Cardiac septum (tissue), 1 donor: ENCODE measurements around the gene UNC13C. TPM values are rescaled to one million over a fixed set of nuclear protein-coding genes. Genes with fewer than 3 reads are reported as not detected.

ENCODE experiments used
- DNase-seq: peaks from one replicate; pipeline ENCODE4 v3.0.0-alpha.2; 2020; ENCODE audit warnings: low spot score
- intact Hi-C: fragments of 100-400 bp; cut with DNase I; formaldehyde crosslinking; loops from one replicate; pipeline ENCODE4 v1.14.0; 2022
- total RNA-seq: library from RNA; stranded (reverse); fragmentation: NEBNext Ultra II Directional; extraction: Animal tissue kit (Norgen Biotek cat#: 25700); gene quantifications from one replicate; pipeline ENCODE4 v1.2.1, GENCODE V29; 2021
- donor health status: DM: no; HTN: no; CAD: no.

UNC13C gene
- total RNA-seq, 1 donor from 2014 or later: 0.32 TPM

- no peak for DNase-seq
- intact Hi-C loops: no loop called here
Measured at GRCh38 chr15:54582863-54583643, 604.8 kb downstream of the UNC13C start.

DNA sequence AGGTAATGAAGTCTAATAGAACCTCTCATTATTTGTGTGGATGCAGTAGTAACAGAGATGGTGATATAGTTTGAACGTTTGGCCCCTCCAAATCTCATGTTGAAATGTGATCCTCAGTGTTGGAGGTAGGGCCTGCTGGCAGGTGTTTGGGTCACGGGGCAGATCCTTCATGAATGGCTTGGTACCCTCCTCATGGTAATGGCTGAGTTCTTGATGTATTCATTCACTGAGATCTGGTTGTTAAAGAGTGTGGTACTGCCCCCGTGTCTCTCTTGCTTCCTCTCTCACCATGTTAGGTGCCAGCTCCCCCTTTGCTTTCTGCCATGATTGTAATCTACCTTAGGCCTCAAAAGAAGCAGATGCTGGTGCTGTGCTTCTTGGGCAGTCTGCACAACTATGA lies 606.8 kb downstream of the UNC13C start:
- intact Hi-C loops: no loop called here
- DNase-seq: no peak

DNA sequence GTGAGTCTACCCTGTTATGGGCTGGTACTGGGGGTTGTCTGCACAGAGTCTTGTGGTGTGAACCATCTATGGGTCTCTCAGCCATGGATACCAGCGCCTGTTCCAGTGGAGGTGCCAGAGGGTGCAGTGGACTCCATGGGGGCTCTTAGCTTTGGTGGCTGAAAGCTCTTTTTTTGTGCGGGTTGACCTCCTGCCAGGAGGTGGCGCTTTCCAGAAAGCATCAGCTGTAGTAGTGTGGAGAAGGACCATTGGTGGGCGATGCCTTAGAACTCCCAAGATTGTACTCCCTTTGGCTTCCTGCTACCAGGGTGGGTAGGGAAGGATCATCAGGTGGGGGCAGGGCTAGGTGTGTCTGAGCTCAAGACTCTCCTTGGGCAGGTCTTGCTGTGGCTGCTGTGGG lies 615.9 kb downstream of the UNC13C start:
- intact Hi-C loops: no loop called here
- no peak for DNase-seq

DNA sequence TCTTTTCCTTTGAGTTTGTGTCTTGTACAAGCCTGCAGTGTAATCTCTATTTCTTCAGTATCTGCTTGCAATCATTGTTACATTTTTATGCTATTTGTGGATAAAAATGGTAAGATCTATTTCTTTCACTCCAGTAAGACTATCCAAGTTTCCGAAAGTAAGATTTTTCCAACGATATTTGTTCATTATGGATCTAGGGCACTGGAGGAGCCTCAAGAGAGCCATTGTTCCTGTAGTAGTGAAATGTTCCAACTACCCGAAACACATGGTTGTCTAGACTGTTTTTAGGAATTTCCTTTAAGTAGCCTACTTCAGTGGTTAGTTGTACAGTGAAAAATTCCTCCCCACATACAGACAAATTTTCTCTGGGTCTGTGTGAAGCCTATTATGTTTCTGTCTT lies 621.1 kb downstream of the UNC13C start:
- no peak for DNase-seq
- intact Hi-C loops: no loop called here

DNA sequence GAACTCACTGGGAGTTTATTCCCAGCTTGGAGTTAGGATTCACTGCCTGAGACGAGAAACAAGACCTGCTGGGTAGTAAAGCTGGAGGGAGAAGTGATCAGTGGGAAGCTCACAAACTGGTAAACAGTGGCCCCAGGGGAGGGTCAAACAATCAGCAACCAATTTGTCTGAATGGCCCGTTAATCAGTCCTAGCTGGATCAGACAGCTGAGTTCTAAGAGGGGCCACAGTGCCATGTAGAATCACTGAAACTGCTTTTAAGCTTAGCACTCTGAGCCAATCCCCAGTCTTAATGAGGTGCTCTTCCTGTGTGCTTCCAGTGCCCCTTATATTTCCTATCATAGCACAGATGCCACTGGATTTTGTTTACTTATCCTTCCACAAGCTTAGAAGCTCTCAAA lies 626.8 kb downstream of the UNC13C start:
- no peak for DNase-seq
- intact Hi-C loops: no loop called here

- no peak for DNase-seq
- intact Hi-C loops: no loop called here
Measured at GRCh38 chr15:54605556-54605955, 627.3 kb downstream of the UNC13C start.

- intact Hi-C loops: no loop called here
- DNase-seq: no peak
Measured at GRCh38 chr15:54608876-54609835, 630.9 kb downstream of the UNC13C start.

DNA sequence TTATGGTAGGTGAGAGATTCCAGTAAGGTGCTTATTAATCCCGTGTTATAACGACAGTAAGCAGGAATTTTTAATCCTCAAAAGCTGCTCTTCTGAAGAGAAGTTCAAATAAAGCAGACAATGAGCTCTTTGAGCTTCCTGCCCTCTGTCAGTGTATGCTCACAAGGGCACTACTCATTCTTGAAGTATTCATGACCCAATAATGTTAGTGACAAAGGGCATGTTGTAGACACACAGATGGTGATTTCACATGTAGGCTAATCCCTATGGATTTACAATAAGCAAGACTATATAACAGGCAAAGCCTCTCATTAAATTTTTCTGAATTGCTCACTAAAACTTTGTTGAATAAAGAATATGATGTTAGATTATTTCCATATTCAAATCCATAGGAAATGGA lies 639.9 kb downstream of the UNC13C start:
- no peak for DNase-seq
- intact Hi-C loops: no loop called here

DNA sequence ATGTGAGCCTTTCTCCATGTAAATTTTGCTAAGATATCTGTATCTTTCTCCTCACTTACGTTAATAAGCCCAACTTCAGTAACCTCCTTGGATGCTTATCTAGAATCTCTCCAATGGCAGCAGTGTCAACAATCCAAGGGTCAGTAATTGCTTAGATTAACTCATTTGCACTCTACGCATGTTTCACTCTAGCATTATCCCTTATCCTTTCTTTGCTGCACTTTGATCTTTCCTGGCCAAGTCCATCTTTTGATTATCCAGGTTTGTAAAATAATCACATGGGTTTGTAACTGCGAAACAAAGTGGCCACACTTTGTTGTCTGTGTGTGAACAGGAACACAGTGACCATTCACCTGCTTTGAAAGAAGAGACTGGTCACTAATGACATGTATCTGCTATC lies 640.9 kb downstream of the UNC13C start:
- DNase-seq: no peak
- intact Hi-C loops: no loop called here

- intact Hi-C loops: no loop called here
- no peak for DNase-seq
Measured at GRCh38 chr15:54620916-54621315, 642.7 kb downstream of the UNC13C start.

DNA sequence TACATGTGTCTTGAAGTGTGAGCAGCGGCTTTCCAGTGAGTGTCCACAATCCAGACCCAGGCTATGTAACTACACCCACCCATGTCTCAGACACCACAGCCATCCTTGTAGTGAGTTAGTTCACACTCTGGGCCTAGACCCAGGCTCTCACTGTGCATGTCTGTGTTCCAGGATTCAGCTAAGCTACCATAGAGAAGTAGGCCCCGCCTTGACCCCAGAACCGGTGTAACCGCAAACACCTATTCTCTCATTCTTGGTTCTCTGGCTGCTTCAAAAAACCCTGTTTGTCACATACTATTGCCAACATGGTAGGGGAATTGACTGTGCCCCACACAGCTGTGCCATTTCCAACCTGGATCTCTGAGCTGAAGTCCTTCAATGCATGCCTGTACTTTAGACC lies 657.9 kb downstream of the UNC13C start:
- intact Hi-C loops: no loop called here
- no peak for DNase-seq

DNA sequence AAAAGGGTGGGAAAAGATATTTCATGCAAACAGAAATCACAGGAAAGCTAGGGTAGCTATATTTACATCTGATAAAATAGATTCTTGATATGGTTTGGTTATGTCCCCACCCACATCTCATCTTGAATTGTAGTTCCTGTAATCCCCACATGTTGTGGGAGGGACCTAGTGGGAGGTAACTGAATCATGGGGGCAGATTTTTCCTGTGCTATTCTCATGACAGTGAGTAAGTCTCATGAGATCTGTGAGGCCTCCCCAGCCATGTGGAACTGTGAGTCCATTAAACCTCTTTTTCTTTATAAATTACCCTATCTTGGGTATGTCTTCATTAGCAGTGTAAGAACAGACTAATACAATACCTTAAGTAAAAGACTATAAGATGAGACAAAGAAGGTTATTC lies 660.4 kb downstream of the UNC13C start:
- no peak for DNase-seq
- intact Hi-C loops: no loop called here

DNA sequence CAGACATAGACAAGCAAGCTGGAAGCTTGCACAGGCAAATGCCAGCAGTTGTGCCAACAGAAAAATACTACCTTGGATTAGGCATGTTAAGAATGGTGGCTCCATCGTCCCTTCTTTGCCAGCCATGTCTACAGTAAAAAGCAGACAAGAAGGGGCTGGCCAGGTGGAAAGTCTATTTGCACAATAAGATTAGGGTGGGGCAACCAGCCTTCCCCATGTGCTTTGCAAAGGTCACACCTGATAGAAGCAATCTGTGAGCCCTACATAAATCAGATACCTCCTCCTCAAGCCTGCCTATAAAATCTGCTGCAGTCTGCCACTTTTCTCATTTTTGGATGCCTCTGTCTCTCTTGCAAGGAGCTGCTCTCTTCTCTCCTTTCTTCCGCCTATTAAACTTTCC lies 662.6 kb downstream of the UNC13C start:
- no peak for DNase-seq
- intact Hi-C loops: no loop called here

DNA sequence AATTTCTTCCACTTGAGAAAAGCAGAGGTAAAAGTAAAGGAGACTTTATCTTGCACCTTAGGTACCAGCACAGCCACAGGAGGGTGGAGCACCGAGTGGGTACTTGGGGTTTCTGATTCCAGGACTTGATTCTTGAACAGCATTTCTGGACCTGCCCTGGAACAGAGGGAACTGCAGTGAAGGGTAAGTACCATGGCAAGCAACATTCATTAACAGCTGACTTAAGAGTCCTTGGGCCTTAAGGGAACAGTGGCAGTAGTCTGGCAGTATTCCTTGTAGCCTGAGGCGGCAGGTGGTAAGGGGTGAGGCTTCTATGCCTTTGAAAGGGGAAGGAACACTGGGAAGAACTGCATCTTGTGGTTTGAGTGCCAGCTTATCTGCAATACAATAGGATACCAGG lies 666.6 kb downstream of the UNC13C start:
- intact Hi-C loops: no loop called here
- DNase-seq: no peak

DNA sequence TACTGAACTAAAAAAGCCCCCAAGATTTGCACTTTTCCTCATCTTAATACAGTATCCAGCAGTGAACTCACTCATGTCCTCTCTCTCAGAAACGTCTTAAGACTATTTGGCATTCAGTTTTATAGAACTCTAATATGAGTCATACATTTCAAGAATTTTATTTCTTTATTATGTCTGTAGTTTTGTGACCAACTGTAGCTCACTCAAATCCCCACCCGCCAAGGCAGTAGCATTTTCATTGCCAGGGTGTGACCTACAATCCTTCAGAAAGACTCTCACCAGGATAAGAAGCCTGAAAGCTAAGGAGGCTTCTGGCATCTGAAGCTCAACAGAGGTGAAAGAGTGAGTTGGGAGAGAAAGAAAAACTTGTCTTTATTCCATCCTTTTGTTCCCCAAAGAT lies 681.4 kb downstream of the UNC13C start:
- DNase-seq: no peak
- intact Hi-C loops: no loop called here

GRCh38 chr15:54660356-54660755 lies 682.1 kb downstream of the UNC13C start:
- intact Hi-C loops: no loop called here
- no peak for DNase-seq

DNA sequence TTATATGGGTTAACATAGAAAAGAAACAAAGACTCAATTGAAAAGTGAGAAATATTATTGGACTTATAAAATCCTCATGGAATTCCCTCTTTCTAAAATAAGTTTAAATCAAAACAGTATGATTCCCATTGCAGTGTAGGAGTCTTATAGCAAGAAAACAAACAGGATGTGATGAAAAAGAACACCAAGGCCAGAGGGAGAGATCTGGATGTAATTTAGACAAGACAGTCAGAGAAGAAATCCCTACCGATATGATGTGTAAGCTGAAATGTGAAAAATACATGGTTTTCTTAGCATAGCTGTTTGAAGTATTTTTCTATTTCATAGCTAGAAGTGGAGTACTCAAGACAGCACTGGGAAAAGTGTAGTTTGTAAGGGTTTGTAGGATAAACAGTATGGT lies 697.0 kb downstream of the UNC13C start:
- intact Hi-C loops: no loop called here
- no peak for DNase-seq

- intact Hi-C loops: no loop called here
Measured at GRCh38 chr15:54681584-54681983, 703.3 kb downstream of the UNC13C start.

More at GRCh38 chr15:54681584-54681983, 703.3 kb downstream of the UNC13C start:
- no peak for DNase-seq
